Stimulated activated CD4-positive, alpha-beta T cell treated with anti-CD3 and anti-CD28 coated beads, Interleukin-2, amount 100 ng/mL, for 4 hours (primary cell): ENCODE data around the gene METTL24.

Source experiments
- DNase-seq: peaks from one replicate; pipeline ENCODE4 v3.0.0-alpha.2; 2020; ENCODE audit warnings: low read depth

The METTL24 gene

DNA sequence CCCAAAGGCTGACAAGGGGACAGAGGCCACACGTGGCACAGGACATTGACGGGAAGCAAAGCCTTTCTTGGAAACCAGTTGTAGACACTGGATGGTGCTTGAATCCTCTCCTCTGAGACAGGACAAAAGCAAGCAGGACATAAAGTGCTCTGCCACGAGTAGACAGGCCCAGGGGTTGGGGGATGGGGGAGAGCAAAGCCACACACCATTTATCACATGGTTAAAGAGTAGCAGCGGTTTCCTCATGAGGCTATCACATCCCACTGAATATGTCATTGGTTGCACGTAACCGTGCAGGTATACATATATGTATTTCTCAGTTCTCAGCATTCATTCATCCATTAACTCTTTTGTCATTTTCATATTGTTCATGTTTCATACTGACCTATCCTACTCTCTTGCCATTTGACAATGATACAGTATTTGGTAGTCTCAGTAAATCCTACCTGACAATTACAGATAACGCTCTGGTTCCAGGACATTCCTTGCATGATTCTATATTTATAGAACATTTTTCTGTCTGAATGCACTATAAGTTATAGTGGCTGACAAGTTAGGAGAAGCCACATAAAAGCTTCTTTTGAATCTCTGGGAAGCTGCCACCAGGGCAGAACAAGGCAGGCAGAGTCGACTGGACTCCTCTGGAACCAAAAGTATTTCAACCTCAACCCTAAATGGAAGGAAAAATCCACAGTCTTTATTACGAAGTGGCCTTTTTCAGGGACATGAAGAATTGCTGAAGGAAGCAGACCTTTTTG, 23.5 kb downstream of the METTL24 start:
- no peak for DNase-seq

GRCh38 chr6:110332281-110332680, 25.9 kb downstream of the METTL24 start:
- no peak for DNase-seq

- DNase-seq, result no peak
These were observed 26.3 kb downstream of the METTL24 start for GRCh38 chr6:110331816-110332215.

DNA sequence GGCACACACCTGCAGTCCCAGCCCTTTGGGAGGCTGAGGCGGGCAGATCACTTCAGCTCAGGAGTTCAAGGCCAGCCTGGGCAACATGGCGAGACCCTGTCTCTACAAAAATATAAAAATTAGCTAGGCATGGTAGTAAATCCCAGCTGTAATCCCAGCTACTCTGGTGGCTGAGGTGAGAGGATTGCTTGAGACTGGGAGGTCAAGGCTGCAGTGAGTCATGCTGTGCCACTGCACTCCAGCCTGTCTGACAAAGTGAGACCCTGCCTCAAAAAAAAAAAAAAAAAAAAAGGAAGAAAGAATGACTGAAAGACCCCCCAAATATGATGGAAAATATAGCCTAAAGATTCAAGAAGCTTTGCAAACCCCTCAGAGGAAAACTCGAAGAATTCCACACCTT, 26.8 kb downstream of the METTL24 start:
- no peak for DNase-seq

GRCh38 chr6:110329714-110330436, 28.3 kb downstream of the METTL24 start:
- no peak for DNase-seq

GRCh38 chr6:110329348-110329713, 28.8 kb downstream of the METTL24 start:
- DNase-seq, result no peak

DNA sequence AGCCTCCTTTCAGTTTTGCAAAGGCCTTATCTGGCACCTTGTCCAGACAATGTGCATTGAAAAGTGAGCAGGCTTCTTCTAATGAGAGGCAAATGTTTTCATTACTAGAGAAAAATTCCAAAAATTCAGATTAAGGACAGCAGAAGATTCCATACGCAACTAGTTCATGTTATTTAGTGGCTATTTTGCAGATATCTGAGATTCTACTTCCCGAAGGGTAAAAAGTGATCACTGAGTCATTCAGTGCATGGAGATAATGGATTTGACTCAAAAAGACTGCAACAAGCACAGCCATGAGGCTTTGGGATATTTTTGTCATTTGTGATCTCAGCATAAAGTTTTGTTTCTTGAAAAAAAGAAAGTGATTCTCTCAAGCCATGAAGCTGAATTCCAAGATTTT, 29.9 kb downstream of the METTL24 start:
- no peak for DNase-seq

DNA sequence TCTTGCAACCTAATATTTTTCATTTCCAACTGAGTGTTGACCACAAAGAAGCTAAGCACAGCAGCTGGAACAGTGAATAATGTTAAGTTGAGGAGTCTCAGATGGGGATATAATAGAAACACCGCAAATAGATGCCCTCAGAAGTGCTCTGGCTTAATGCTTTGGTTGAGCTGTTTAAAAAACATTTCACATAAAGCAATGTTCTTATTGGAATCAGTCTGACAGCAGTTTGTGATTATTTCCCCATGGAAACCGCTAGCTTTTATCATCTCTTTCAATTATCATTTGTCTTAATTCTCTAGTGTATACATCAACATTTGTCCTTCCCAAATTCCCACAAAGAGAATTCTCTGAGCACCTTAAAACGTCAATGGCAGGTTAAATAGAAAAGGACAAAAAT, 30.8 kb downstream of the METTL24 start:
- DNase-seq, result no peak

- no peak for DNase-seq
These were observed 31.5 kb downstream of the METTL24 start for GRCh38 chr6:110326609-110327008.

- DNase-seq, result no peak
These were observed 32.1 kb downstream of the METTL24 start for GRCh38 chr6:110326057-110326456.

GRCh38 chr6:110325197-110325596, 33.0 kb downstream of the METTL24 start:
- no peak for DNase-seq

GRCh38 chr6:110324548-110324947, 33.6 kb downstream of the METTL24 start:
- no peak for DNase-seq

- DNase-seq, result no peak
These were observed 34.9 kb downstream of the METTL24 start for GRCh38 chr6:110323258-110323657.

DNA sequence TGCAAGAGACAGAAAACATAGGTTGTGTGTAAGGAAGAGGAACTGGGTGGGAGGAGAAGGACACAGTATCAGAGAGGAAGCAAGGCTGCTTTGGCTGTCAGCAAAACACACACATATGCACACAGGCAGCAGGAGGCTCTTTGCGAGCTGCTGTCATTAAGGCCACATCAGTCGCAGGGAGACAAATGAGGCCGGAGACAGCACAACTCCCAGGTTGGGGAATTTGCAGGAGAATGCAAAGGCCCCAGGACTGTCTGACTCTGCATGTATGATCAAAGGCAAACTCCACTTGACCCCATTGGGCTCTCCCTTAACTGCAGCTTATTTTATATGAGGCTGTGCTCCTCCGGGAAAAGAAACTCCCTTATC, 35.3 kb downstream of the METTL24 start:
- no peak for DNase-seq

GRCh38 chr6:110322151-110322873, 35.8 kb downstream of the METTL24 start:
- DNase-seq, result no peak

- DNase-seq, result no peak
These were observed 37.8 kb downstream of the METTL24 start for GRCh38 chr6:110320307-110320706.

GRCh38 chr6:110319843-110320242, 38.3 kb downstream of the METTL24 start:
- no peak for DNase-seq

DNA sequence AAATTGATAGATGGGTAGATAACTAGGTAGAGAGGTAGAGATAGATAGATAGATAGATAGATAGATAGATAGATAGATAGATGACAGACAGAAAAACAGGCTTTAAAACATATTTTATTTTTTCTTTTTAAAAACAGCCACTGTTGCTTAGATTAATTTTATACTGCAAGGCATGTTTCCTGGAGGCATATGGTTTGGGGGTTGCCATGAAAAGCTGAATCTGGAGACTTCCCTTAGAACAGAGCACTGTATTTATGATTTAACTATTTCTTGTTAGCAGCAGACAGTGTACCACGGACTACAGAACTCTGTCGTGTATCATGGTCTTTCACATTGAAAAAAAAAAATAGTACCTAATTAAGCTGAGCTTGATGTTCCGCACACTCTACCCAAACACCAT, 38.8 kb downstream of the METTL24 start:
- DNase-seq, result no peak

GRCh38 chr6:110318971-110319370, 39.2 kb downstream of the METTL24 start:
- DNase-seq, result no peak

- no peak for DNase-seq
These were observed 40.5 kb downstream of the METTL24 start for GRCh38 chr6:110317646-110318045.

DNA sequence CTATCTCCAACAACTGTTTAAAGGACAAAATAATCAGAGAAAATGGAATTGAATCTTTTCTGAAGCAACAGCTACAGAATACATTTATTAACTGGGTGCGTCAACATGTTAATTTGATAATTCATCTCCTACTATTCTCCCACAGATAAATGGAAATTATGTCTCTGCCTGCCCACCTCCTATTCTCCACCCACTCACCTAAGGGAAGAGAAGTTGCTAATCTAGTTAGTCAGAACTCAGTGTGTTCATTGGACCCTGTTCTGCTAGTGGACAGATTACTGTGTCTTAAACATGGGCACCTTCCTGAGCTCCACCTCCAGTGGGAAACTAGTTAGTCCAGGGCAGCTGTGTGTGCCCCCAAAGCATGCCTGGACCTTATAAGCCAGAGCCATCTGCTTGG, 41.0 kb downstream of the METTL24 start:
- no peak for DNase-seq

GRCh38 chr6:110315869-110316398, 42.2 kb downstream of the METTL24 start:
- no peak for DNase-seq
